Spleen (tissue), 11 donors: ENCODE measurements around the gene KIF26B. TPM values are rescaled to one million over a fixed set of nuclear protein-coding genes. Genes with fewer than 3 reads are reported as not detected.

Experiments used
- DNase-seq: peaks from one replicate; pipeline ENCODE4 v3.0.0-alpha.2; 2020
- H3K27ac ChIP-seq, 8 donors: fragments of 200-600 bp; sonication (generic) in 7 of 8; 1 replicate in 4 of 8; 2 replicates in 4 of 8; pipeline versions ENCODE4 v1.5.0 to v1.8.0; 2016 to 2021; ENCODE audit warnings: inconsistent platforms in 4 of 8, mild to moderate bottlenecking in 4 of 8, moderate library complexity in 1 of 8
- H3K27me3 ChIP-seq, 7 donors: fragments of 200-600 bp; sonication (generic) in 6 of 7; replicated peaks in 1 of 7; 1 replicate in 4 of 7; 2 replicates in 3 of 7; pipeline versions ENCODE4 v1.5.0 to v1.8.0; 2016 to 2021; ENCODE audit warnings: inconsistent platforms in 3 of 7, mild to moderate bottlenecking in 1 of 7
- H3K36me3 ChIP-seq, 6 donors: fragments of 200-600 bp; sonication (generic) in 5 of 6; 1 replicate in 4 of 6; 2 replicates in 2 of 6; pipeline versions ENCODE4 v1.5.0 to v1.8.0; 2016 to 2021; ENCODE audit warnings: inconsistent platforms in 2 of 6
- H3K4me1 ChIP-seq, 6 donors: fragments of 200-600 bp; sonication (generic) in 5 of 6; 1 replicate in 3 of 6; 2 replicates in 3 of 6; pipeline versions ENCODE4 v1.5.0 to v1.8.0; 2016 to 2021; ENCODE audit warnings: inconsistent platforms in 3 of 6
- H3K4me3 ChIP-seq, 8 donors: fragments of 200-600 bp; sonication (generic) in 7 of 8; 1 replicate in 4 of 8; 2 replicates in 4 of 8; pipeline versions ENCODE4 v1.5.0 to v1.8.0; 2016 to 2021; ENCODE audit warnings: inconsistent platforms in 4 of 8, mild to moderate bottlenecking in 4 of 8, moderate library complexity in 2 of 8
- H3K9me3 ChIP-seq, 8 donors: fragments of 200-600 bp; sonication (generic) in 7 of 8; 1 replicate in 4 of 8; 2 replicates in 4 of 8; pipeline versions ENCODE4 v1.5.0 to v1.8.0; 2016 to 2021; ENCODE audit warnings: inconsistent platforms in 4 of 8
- POLR2A ChIP-seq, 3 donors: fragments of 450-650 bp; IDR thresholded peaks; one replicate each; pipeline ENCODE4 v1.5.1; 2017; ENCODE audit warnings: antibody characterized with exemption in 3 of 3, mild to moderate bottlenecking in 1 of 3
- POLR2AphosphoS5 ChIP-seq, 3 donors: sonication (generic); formaldehyde crosslinking; IDR thresholded peaks; one replicate each; pipeline ENCODE4 v1.5.1; 2017; ENCODE audit warnings: antibody characterized with exemption in 3 of 3
- WGBS, 5 donors: extraction: QIAGEN DNeasy Blood & Tissue Kit in 3 of 5; methylation state at CpG; one replicate each; pipeline versions ENCODE4 v1.1.5 to v1.1.7; 2013 to 2018; 5-methylcytosine and 5-hydroxymethylcytosine counted together
- intact Hi-C: fragments of 100-400 bp; cut with DNase I; formaldehyde crosslinking; loops from one replicate; pipeline ENCODE4 v1.15.0; 2023; ENCODE audit warnings: low total_unique reads
- polyA plus RNA-seq, 3 donors: library from polyadenylated mRNA; stranded (reverse); fragments of 200-250 nt; gene quantifications; one replicate each; pipeline ENCODE4 v1.2.1, GENCODE V29; 2013
- total RNA-seq, 7 donors: library from RNA; depleted of rRNA in 3 of 7; stranded (reverse); fragments of >200 nt in 3 of 7; fragmentation: NEBNext Ultra II Directional in 4 of 7; extraction: Animal tissue kit (Norgen Biotek cat#: 25700) in 4 of 7; gene quantifications; one replicate each; pipeline versions ENCODE4 v1.1.0 to v1.2.1, GENCODE V29; 2016 to 2021
- TF ChIP-seq, protein P1 (sequence below), 11 experiments: fragments of 200-600 bp in 7 of 11; fragments of 450-650 bp in 4 of 11; sonication (generic) in 4 of 11; IDR thresholded peaks in 8 of 11; conservative IDR thresholded peaks in 3 of 11; 1 replicate in 7 of 11; 2 replicates in 4 of 11; pipeline versions ENCODE4 v1.4.0 to v1.8.0; 2016 to 2021; ENCODE audit warnings: antibody characterized with exemption in 11 of 11, inconsistent platforms in 4 of 11, mild to moderate bottlenecking in 1 of 11
- donor health status: healthy with polysubstance abuse.
- donor health status: DM: no; HTN: no; CAD: no; lungs with moderate emphysema.
- donor health status: DM: no; HTN: no; CAD: no.
- donor health status: Bipolar disorder and iron deficiency.
- donor health status: healthy.
- donor health status: DM: no; HTN: no; CAD: no.
- donor health status: DM: yes; HTN: yes; CAD: no.

The KIF26B gene
- total and polyA plus RNA-seq, 10 donors: 0.07 to 4.5 (median 0.60) TPM; not detected in 1

DNA sequence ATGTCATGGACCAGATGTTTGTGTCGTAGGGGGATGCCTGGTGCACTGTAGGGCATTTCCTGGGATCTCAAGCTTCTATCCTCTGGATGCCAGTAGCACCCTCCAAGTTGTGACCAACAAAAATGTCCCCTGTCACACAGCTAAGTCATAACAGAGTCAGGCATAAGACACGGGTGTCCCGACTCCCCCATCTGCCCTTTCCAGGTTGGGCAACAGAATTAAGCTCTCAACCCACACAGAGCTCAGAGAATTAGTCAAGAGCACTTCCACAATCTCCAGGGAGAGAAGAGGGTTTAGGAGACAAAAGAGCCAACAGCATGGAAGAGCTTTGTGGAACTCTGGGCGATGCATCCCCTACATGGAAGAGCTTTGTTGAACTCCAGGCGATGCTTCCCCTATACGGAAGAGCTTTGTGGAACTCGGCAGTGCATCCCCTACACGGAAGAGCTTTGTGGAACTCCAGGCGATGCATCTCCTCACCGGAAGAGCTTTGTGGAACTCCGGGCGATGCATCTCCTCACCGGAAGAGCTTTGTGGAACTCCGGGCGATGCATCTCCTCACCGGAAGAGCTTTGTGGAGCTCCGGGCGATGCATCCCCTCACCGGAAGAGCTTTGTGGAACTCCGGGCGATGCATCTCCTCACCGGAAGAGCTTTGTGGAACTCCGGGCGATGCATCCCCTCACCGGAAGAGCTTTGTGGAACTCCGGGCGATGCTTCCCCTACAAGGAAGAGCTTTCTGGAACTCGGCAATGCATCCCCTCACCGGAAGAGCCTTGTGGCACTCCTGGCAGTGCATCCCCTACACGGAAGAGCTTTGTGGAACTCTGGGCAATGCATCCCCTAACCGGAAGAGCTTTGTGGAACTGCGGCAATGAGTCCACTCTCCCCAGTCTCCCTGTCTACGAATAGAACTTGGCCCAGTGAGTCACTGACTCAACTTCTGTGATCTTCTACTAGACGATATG lies 422.7 kb downstream of the KIF26B start:
- WGBS, 5 donors: 90 to 97% (median 93%) methylated on average over 22 to 34 of the region's 34 CpGs
- Histone ChIP-seq H3K4me1 (no peaks in the 10 kb centered on the region), H3K27ac (no peak overlapping the region), H3K27me3 (peaks cover 0 to 2% (median 0%) of the 10 kb centered on the region in 7 donors), H3K4me3 (peak overlapping the region in 1 of 8 donors; percentile 18), H3K9me3 (no peaks in the 10 kb centered on the region), H3K36me3 (no peaks in the 10 kb centered on the region)
- DNase-seq: no peak
- intact Hi-C loops: no loop called here
- no peak for TF ChIP-seq POLR2AphosphoS5 (IDR thresholded peaks at IDR 0.05)
- TF ChIP-seq, protein P1, sequence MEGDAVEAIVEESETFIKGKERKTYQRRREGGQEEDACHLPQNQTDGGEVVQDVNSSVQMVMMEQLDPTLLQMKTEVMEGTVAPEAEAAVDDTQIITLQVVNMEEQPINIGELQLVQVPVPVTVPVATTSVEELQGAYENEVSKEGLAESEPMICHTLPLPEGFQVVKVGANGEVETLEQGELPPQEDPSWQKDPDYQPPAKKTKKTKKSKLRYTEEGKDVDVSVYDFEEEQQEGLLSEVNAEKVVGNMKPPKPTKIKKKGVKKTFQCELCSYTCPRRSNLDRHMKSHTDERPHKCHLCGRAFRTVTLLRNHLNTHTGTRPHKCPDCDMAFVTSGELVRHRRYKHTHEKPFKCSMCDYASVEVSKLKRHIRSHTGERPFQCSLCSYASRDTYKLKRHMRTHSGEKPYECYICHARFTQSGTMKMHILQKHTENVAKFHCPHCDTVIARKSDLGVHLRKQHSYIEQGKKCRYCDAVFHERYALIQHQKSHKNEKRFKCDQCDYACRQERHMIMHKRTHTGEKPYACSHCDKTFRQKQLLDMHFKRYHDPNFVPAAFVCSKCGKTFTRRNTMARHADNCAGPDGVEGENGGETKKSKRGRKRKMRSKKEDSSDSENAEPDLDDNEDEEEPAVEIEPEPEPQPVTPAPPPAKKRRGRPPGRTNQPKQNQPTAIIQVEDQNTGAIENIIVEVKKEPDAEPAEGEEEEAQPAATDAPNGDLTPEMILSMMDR (IDR thresholded peaks at IDR 0.05 in 8 of 11, conservative IDR thresholded peaks at IDR 0.05 in 3 of 11): no peak
- TF ChIP-seq POLR2A (IDR thresholded peaks at IDR 0.05): no peak

DNA sequence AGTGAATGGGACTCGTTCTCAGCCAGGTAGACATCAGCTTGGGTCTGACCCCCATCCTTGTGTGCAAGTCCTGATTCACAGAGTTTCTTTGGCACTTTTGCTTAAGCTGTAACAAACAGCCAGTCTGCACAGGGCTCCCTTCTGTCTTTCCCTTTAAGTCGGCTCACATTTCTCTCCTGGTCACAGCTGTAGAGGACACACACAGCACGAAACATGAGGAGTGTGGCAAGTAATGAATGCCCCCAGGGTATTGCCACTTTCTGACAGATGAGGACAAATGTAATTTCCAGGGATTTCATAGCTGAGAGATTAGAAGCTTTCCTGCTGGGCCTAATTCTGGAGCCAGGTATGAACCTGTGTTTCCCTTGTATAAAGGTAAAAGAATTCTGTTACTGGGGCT lies 423.5 kb downstream of the KIF26B start:
- no peak for DNase-seq
- H3K36me3 ChIP-seq: no peaks in the 10 kb centered on the region
- no peak overlapping the region for H3K4me3 ChIP-seq
- intact Hi-C loops: no loop called here
- WGBS, 5 donors: 72 to 82% (median 79%) methylated on average over 3 of the region's 3 CpGs
- peaks cover 0 to 2% (median 0%) of the 10 kb centered on the region in 7 donors for H3K27me3 ChIP-seq
- TF ChIP-seq, protein P1 (IDR thresholded peaks at IDR 0.05 in 8 of 11, conservative IDR thresholded peaks at IDR 0.05 in 3 of 11): no peak
- TF ChIP-seq POLR2A (IDR thresholded peaks at IDR 0.05): no peak
- no peak for TF ChIP-seq POLR2AphosphoS5 (IDR thresholded peaks at IDR 0.05)
- H3K27ac ChIP-seq: no peak overlapping the region
- no peaks in the 10 kb centered on the region for H3K4me1 ChIP-seq
- H3K9me3 ChIP-seq: no peaks in the 10 kb centered on the region

DNA sequence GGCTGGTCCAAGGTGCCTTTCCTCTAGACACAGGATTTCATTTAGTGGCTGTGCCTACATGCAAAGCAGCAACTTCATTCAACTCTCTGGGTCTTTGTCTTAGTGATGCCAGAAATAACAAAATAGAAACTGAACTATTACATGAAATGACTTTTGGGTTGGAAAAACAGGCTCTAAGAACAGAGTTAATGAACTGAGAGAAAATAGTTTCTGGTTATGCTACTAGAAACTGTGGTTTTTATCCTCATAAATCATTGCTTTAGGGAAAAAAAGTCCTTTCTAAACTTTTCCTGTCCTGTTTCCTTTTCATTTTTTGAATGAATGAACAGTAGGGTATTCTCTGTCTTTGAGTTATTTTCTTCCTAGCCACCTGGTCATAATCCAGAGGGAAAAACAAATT lies 424.0 kb downstream of the KIF26B start:
- Histone ChIP-seq H3K4me3 (no peak overlapping the region), H3K9me3 (no peaks in the 10 kb centered on the region), H3K4me1 (no peaks in the 10 kb centered on the region), H3K27ac (no peak overlapping the region), H3K36me3 (no peaks in the 10 kb centered on the region), H3K27me3 (peaks cover 0 to 2% (median 0%) of the 10 kb centered on the region in 7 donors)
- intact Hi-C loops: no loop called here
- no peak for DNase-seq
- TF ChIP-seq, protein P1 (IDR thresholded peaks at IDR 0.05 in 8 of 11, conservative IDR thresholded peaks at IDR 0.05 in 3 of 11): no peak
- TF ChIP-seq POLR2AphosphoS5 (IDR thresholded peaks at IDR 0.05) (no peak), POLR2A (IDR thresholded peaks at IDR 0.05) (no peak)

DNA sequence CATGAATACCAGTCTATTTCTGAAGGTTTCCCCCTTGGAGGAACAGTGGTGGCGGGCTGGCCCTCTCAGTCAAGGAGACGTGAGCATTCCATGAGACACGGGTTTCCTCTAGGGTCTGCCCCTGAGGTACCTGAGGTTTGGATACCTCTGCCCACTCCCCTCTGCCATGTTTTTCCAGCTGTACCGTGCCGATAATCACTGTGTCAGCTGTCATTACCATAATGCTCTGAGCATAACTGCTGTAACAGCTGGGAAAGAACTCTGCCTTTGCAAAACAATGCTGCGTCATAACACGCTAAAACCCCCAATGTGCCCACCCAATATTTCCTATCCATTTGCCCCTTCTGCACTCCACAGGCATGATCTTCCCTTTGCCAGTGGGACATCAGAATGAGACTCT lies 425.1 kb downstream of the KIF26B start:
- no peak for DNase-seq
- Histone ChIP-seq H3K36me3 (no peaks in the 10 kb centered on the region), H3K27ac (no peak overlapping the region), H3K4me3 (no peak overlapping the region), H3K27me3 (peaks cover 0 to 2% (median 0%) of the 10 kb centered on the region in 7 donors), H3K4me1 (no peaks in the 10 kb centered on the region), H3K9me3 (no peaks in the 10 kb centered on the region)
- 91 to 98% (median 94%) methylated on average over 7 of the region's 7 CpGs for WGBS, 5 donors
- TF ChIP-seq, protein P1 (IDR thresholded peaks at IDR 0.05 in 8 of 11, conservative IDR thresholded peaks at IDR 0.05 in 3 of 11): no peak
- TF ChIP-seq POLR2AphosphoS5 (IDR thresholded peaks at IDR 0.05) (no peak), POLR2A (IDR thresholded peaks at IDR 0.05) (no peak)
- intact Hi-C loops: no loop called here
